GM18870 (cell line): ENCODE data around the gene NFE2L3.
"Not testable (repeated sequence)": the region's sequence is repeated elsewhere in the genome, so short reads cannot be mapped to it uniquely, and the experiment has no call there.

Experiments
- ATAC-seq: cut with Tn5 transposase; IDR thresholded peaks from one replicate; pipeline ENCODE4 v1.9.1; 2021; ENCODE audit warnings: moderate library complexity; ENCODE audit not compliant: unreplicated experiment

The NFE2L3 gene

GRCh38 chr7:26166684-26167266 is 14.8 kb downstream of the NFE2L3 start:
- ATAC-seq, result no peak

GRCh38 chr7:26167303-26167934 is 15.4 kb downstream of the NFE2L3 start:
- ATAC-seq, result peak; percentile 76

GRCh38 chr7:26168458-26169023 is 16.5 kb downstream of the NFE2L3 start:
- no peak for ATAC-seq

GRCh38 chr7:26169271-26169670 is 17.3 kb downstream of the NFE2L3 start:
- no peak for ATAC-seq

- ATAC-seq, result no peak
Measured at GRCh38 chr7:26170663-26171062, 18.7 kb downstream of the NFE2L3 start.

- no peak for ATAC-seq
Measured at GRCh38 chr7:26171601-26172000, 19.6 kb downstream of the NFE2L3 start.

GRCh38 chr7:26172048-26172447 is 20.1 kb downstream of the NFE2L3 start:
- no peak for ATAC-seq

- ATAC-seq, result not testable (repeated sequence)
Measured at GRCh38 chr7:26175903-26176302, 23.9 kb downstream of the NFE2L3 start.

- ATAC-seq, result not testable (repeated sequence)
Measured at GRCh38 chr7:26176696-26177095, 24.7 kb downstream of the NFE2L3 start.

- not testable (repeated sequence) for ATAC-seq
Measured at GRCh38 chr7:26177269-26177668, 25.3 kb downstream of the NFE2L3 start.

- no peak for ATAC-seq
Measured at GRCh38 chr7:26178272-26178960, 26.4 kb downstream of the NFE2L3 start.

GRCh38 chr7:26179422-26179821 is 27.4 kb downstream of the NFE2L3 start:
- ATAC-seq, result no peak

- ATAC-seq, result no peak
Measured at GRCh38 chr7:26179826-26180497, 28.0 kb downstream of the NFE2L3 start.

GRCh38 chr7:26180792-26181198 is 28.8 kb downstream of the NFE2L3 start:
- no peak for ATAC-seq

- ATAC-seq, result no peak
Measured at GRCh38 chr7:26181474-26182227, 29.7 kb downstream of the NFE2L3 start.

GRCh38 chr7:26182283-26182682 is 30.3 kb downstream of the NFE2L3 start:
- ATAC-seq, result no peak

- ATAC-seq, result no peak
Measured at GRCh38 chr7:26182706-26183105, 30.7 kb downstream of the NFE2L3 start.

- no peak for ATAC-seq
Measured at GRCh38 chr7:26183545-26184280, 31.7 kb downstream of the NFE2L3 start.

- ATAC-seq, result not testable (repeated sequence)
Measured at GRCh38 chr7:26184281-26185101, 32.5 kb downstream of the NFE2L3 start.
